HG03064 (cell line): ENCODE results near the gene NUB1.

Experiments used
- ATAC-seq: cut with Tn5 transposase; IDR thresholded peaks from one replicate; pipeline ENCODE4 v1.9.1; 2021; ENCODE audit warnings: low read depth; ENCODE audit not compliant: unreplicated experiment

NUB1 gene

GRCh38 chr7:151399906-151400305 lies 58.3 kb downstream of the NUB1 start:
- ATAC-seq, result no peak

GRCh38 chr7:151400626-151401315 lies 59.2 kb downstream of the NUB1 start:
- peak; percentile 74 for ATAC-seq

GRCh38 chr7:151402029-151402835 lies 60.6 kb downstream of the NUB1 start:
- no peak for ATAC-seq

GRCh38 chr7:151403764-151404163 lies 62.2 kb downstream of the NUB1 start:
- no peak for ATAC-seq

- ATAC-seq, result no peak
Observed at GRCh38 chr7:151404216-151405011, 62.8 kb downstream of the NUB1 start.

- ATAC-seq, result no peak
Observed at GRCh38 chr7:151405056-151405455, 63.4 kb downstream of the NUB1 start.

GRCh38 chr7:151405588-151405987 lies 64.0 kb downstream of the NUB1 start:
- ATAC-seq, result no peak

- ATAC-seq, result no peak
Observed at GRCh38 chr7:151406051-151406875, 64.7 kb downstream of the NUB1 start.

- ATAC-seq, result no peak
Observed at GRCh38 chr7:151406886-151407583, 65.4 kb downstream of the NUB1 start.

- ATAC-seq, result no peak
Observed at GRCh38 chr7:151408498-151408838, 66.9 kb downstream of the NUB1 start.

- ATAC-seq, result no peak
Observed at GRCh38 chr7:151408839-151409666, 67.4 kb downstream of the NUB1 start.

GRCh38 chr7:151409667-151410404 lies 68.2 kb downstream of the NUB1 start, which contains the start of gene WDR86:
Gene WDR86 (minus strand): TSS chr7:151410038. CDS start chr7:151409589, 449 bp downstream.
- ATAC-seq, result no peak

- ATAC-seq, result no peak
Observed at GRCh38 chr7:151410405-151411390, 69.1 kb downstream of the NUB1 start.

- ATAC-seq, result no peak
Observed at GRCh38 chr7:151411551-151411950, 69.9 kb downstream of the NUB1 start.

- no peak for ATAC-seq
Observed at GRCh38 chr7:151412318-151412717, 70.7 kb downstream of the NUB1 start.

- no peak for ATAC-seq
Observed at GRCh38 chr7:151413241-151413640, 71.6 kb downstream of the NUB1 start.
